Skeletal muscle cell (primary cell): Measurements from ENCODE around the gene CCDC200.
"Not testable (repeated sequence)": the region's sequence is repeated elsewhere in the genome, so short reads cannot be mapped to it uniquely, and the experiment has no call there.

Experiments used
- DNase-seq: peaks from one replicate; pipeline ENCODE4 v3.0.0-alpha.2; 2010; ENCODE audit warnings: low read depth
- H3K4me3 ChIP-seq: 2 replicates; pipeline ENCODE4 v1.5.1; 2011; ENCODE audit warnings: low read depth, mild to moderate bottlenecking, control low read depth, low read length, moderate library complexity

The CCDC200 gene

DNA sequence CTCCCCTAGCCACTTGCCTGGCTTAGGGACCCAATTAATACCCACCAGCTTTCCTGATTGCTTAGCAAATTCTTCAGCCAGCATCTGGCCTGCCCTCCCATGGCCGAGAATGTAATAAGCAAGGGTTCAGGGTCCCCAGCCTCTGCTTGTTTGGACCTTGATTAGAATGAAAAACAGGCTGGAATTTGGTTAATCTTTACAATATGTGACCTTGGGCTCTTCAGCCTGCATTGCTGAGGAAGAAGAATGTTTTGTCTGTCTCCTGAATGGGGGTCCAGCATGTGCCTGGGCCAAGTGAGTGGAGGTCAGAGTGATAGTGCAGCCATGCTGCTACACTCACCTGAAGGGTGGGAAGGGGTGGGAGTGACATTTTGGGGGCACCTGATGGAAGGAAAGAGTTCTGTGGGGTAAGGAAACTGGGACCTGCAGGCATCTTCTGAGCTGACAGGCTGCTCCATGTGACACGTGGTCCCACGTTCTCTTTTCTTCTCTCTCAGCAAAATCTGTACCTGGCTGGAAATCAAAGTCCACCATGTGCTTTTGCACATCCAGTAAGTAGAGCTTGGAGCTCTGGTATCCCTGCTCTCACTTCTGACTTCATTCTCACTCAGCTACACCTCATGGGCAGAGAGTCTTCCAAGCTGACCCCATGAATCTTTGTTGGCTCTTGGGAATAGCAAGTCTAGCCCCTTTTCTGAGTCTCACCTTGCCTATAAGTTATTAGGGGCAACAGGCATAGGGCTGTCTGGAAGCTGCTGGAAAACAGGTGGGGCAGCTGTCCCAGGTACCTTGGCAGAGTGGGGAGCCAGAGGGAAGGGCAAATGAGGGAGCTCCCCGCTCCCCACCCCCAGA, 11.4 kb downstream of the CCDC200 start:
- DNase-seq = no peak
- no peak overlapping the region for H3K4me3 ChIP-seq

DNA sequence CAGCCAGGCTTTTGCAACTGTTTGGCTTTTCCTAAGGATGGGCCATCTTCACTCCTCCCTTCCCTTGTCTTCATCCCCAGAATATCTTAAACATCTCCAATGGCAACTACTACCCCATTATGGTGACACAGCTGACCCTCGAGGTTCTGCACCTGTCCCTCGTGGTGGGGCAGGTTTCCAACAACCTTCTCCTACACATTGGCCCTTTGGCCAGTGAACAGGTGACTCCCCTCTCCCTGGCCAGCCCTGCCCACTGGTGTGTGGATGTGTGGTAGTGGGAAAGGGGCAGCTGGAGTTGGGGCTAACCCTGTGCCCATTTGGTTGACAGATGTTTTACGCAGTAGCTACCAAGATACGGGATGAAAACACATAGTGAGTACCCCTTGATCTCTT, 12.1 kb downstream of the CCDC200 start:
- DNase-seq = no peak
- H3K4me3 ChIP-seq = no peak overlapping the region

- no peak overlapping the region for H3K4me3 ChIP-seq
- no peak for DNase-seq
These were observed 13.1 kb downstream of the CCDC200 start for GRCh38 chr17:43215341-43215740.

DNA sequence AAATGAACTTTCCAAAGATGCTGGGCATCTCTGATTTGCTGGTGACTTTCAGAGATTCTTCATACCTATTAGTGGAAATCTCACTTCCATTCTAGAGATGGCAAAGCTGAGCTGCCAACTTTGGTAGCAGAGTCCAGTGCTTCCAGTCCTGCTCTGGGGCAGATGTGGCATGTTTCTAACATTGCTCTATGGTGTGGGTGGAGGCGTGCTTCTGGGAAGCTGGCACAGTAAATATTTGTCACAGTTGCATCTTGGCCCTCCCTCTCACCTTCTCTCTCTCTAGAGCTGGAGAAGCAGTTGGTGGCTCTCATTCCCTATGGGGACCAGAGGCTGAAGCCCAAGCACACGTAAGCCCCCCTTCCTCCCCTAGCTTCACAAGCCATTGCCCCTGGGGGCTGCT, 14.9 kb downstream of the CCDC200 start:
- H3K4me3 ChIP-seq = no peak overlapping the region
- no peak for DNase-seq

DNA sequence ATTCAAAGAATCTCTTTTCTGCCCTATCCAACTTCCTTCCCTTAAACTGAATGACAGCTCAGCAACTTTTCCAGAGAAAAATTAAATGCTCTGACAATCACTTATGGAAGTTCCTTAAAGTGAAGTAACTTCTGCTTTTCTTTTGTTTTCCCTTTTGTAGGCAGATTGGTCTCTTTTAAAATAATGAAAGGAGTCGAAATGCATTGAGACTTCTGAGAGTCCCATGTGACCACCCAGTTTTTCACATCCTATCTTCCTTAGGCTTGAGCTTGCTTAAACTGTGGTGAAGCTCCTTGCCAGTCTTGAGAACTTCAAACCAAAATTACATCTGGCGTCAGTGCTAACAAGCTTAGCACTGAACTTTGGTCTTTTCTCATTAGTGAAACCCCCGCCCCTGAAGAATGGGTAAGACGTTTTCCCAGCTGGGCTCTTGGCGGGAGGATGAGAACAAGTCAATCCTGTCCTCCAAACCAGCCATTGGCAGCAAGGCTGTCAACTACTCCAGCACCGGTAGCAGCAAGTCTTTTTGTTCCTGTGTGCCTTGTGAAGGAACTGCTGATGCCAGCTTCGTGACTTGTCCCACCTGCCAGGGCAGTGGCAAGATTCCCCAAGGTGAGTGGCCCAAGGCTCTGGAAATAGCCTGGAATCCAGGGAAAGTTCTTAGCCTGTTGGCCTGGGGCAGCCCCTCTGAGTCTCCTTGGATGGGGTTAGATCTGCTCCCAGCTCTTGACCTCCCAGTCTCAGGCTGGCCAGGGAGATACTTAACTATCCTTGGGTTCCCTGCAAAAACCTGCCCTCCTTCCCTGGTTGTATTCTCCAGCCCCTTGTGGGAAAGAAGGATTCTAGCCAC, 15.6 kb downstream of the CCDC200 start:
- no peak for DNase-seq
- peak overlapping the region; percentile 76 for H3K4me3 ChIP-seq

GRCh38 chr17:43211480-43212402, 16.7 kb downstream of the CCDC200 start, which contains the start of gene TMEM106A:
TSS of gene TMEM106A (plus strand) at chr17:43211875. CDS start at chr17:43213042, 1,167 bp downstream.
- peak within 1 kb of the TSS; percentile 76 for H3K4me3 ChIP-seq
- DNase-seq = peak; percentile 68

GRCh38 chr17:43211123-43211479, 17.3 kb downstream of the CCDC200 start:
- no peak for DNase-seq
- H3K4me3 ChIP-seq = peak overlapping the region; percentile 76

GRCh38 chr17:43210576-43210975, 17.8 kb downstream of the CCDC200 start:
- no peak for DNase-seq
- no peak overlapping the region for H3K4me3 ChIP-seq

DNA sequence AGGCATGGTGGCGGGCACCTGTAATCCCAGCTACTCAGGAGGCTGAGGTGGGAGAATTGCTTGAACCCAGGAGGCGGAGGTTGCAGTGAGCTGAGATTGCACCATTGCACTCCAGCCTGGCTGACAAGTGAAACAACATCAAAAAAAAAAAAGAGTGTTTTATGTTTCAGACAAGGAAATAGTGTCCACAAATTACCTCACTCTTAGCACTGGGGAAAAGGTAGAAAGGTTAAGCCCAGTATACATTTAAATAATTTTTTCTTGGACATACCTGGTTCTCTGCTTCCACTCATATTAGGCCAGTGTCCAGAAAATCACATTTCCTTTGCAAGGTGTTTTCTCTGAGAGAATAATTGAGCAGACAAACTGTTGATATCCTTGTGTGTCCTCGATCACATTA, 25.4 kb downstream of the CCDC200 start:
- not testable (repeated sequence) for H3K4me3 ChIP-seq, DNase-seq

GRCh38 chr17:43200127-43200526, 28.3 kb downstream of the CCDC200 start:
- H3K4me3 ChIP-seq = no peak overlapping the region
- no peak for DNase-seq

- H3K4me3 ChIP-seq = no peak overlapping the region
- DNase-seq = no peak
These were observed 28.8 kb downstream of the CCDC200 start for GRCh38 chr17:43199633-43200032.

GRCh38 chr17:43193251-43193650, 35.2 kb downstream of the CCDC200 start:
- DNase-seq = no peak
- no peak overlapping the region for H3K4me3 ChIP-seq

- not testable (repeated sequence) for DNase-seq, H3K4me3 ChIP-seq
These were observed 41.8 kb downstream of the CCDC200 start for GRCh38 chr17:43186656-43187055.

DNA sequence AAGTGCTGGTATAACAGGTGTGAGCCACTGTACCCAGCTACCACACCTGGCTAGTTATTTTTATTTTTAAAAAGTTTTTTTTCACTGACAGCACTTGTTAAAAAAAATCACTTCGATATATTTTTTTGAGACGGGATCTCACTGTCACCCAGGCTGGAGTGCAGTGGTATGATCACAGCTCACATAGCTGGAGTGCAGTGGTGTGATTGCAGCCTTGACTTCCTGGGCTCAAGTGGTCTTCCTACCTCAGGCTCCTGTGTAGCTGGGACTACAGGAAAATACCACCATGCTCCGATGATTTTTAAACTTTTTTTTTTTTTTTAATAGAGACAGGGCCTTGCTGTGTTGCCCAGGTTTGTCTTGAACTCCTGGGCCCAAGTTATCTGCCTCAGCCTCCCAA, 44.5 kb downstream of the CCDC200 start:
- no peak overlapping the region for H3K4me3 ChIP-seq

DNA sequence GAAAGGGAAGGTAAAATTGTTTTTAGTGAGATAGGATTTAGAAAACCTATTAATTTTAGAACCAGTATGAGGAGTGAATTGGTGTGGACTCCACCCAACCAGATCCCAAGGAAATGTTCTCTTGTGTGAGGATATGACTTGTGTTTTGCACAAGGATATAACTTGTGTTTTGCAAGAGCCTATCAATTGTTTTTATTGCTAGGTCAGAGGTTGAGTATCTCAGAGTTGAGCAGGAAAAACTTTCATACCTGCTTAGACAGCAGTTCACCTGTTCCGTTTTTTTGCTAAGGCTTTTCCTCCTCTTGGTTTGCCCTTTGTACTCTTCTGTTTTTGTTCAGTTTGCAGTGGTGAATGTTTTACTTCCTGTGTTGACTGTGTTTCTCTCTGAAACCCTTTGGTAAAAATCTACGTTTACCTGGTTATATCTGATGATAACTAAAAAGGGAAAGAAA, 52.3 kb downstream of the CCDC200 start:
- no peak for DNase-seq
- H3K4me3 ChIP-seq = no peak overlapping the region

More for the DNA sequence above, 44.5 kb downstream of the CCDC200 start:
- DNase-seq = no peak

GRCh38 chr17:43175213-43176118, 53.0 kb downstream of the CCDC200 start:
- H3K4me3 ChIP-seq = no peak overlapping the region
- no peak for DNase-seq

DNA sequence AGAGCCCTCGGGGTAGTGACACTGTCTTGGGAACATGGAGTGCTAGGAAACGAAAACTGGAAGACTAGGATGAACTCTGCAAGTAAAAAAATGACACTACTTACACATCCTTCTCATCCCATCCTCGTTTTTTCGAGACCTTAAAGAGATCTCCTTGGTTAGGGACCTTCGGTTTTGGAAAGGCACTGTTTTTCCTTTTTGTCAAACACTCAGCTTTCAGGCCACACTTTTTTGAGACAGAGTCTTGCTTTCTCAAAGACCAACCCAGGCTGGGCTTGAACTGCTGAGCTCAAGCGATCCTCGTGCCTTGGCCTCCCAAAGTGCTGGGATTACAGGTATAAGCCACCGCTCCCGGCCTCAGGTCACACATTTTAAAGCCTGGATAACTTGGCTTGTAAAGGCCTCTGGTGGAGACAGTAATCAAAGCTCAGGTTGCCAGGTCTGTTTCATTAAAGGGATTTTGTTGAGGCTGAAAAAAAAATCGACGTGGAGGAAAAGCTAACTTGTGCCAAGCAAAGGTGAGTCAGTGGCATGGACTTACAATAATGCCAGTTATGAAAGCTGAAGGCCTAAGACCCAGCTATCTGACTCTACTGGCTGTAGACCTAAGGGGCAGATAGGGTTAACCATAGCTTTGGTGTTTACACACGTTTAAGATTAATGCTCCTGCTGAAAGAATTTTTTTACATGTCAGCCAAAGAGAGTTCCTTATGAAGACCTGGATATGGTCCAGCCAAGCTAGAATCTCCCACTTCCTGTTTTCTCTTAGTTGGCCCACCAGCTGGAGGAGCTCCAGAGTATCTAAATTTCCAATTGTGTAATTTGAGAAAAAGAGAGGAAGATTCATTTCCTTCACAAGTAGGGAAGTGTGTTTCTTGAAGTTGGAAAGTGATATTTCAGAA, 56.6 kb downstream of the CCDC200 start:
- H3K4me3 ChIP-seq = peak overlapping the region; percentile 71
- peak; percentile 73 for DNase-seq
